Panc1 (cell line): ENCODE results near the gene HDAC7. TPM values are rescaled to one million over a fixed set of nuclear protein-coding genes. Genes with fewer than 3 reads are reported as not detected.

Source experiments
- ATAC-seq: fragments of 200-7000 bp; cut with Tn5 transposase; 2 replicates; pipeline ENCODE4 v1.9.1; 2020; ENCODE audit warnings: mild to moderate bottlenecking, moderate library complexity
- BruUV-seq: library from RNA; stranded (reverse); fragments of 400-500 nt; replicated peaks from 2 replicates; lab custom pipeline; 2021; lab: Mats Ljungman, UMichigan
- CTCF ChIA-PET: fragments of 300-600 bp; sonication (Branson Sonifier 250); formaldehyde crosslinking; loops from one replicate; lab custom pipeline; 2022; ENCODE audit warnings: antibody characterized with exemption; lab: Charles Lee
- POLR2A ChIA-PET: fragments of 300-600 bp; sonication (Branson Sonifier 250); formaldehyde crosslinking; loops from one replicate; lab custom pipeline; 2022; ENCODE audit warnings: antibody characterized with exemption; lab: Charles Lee
- DNase-seq: peaks from one replicate; pipeline ENCODE4 v3.0.0-alpha.2; 2010; ENCODE audit warnings: low read depth, low spot score
- H3K27ac ChIP-seq: 2 replicates; pipeline ENCODE4 v1.5.1; 2011; ENCODE audit warnings: mild to moderate bottlenecking, low read length, inconsistent platforms
- H3K27me3 ChIP-seq: fragments of 200-500 bp; sonication (Bioruptor generic); 2 replicates; pipeline ENCODE4 v1.6.0; 2014; ENCODE audit warnings: low read length, inconsistent platforms; ENCODE audit not compliant: control insufficient read depth, insufficient read depth
- H3K36me3 ChIP-seq: fragments of 200-500 bp; sonication (Bioruptor generic); 2 replicates; pipeline ENCODE4 v1.5.1; 2014; ENCODE audit warnings: inconsistent platforms, mild to moderate bottlenecking, low read length, moderate library complexity; ENCODE audit not compliant: control insufficient read depth, insufficient read depth
- H3K4me1 ChIP-seq: 2 replicates; pipeline ENCODE4 v1.5.1; 2011; ENCODE audit warnings: inconsistent platforms, mild to moderate bottlenecking, low read length, moderate library complexity; ENCODE audit not compliant: control insufficient read depth, insufficient read depth
- H3K4me3 ChIP-seq, 2 experiments: 2 replicates each; pipeline ENCODE4 v1.5.1; 2011 to 2012; ENCODE audit warnings: low read depth in 2 of 2, low read length in 2 of 2, mild to moderate bottlenecking in 2 of 2, inconsistent platforms in 1 of 2, moderate library complexity in 1 of 2
- H3K9me3 ChIP-seq: fragments of 200-500 bp; sonication (Bioruptor generic); 2 replicates; pipeline ENCODE4 v1.5.1; 2014; ENCODE audit warnings: low read depth, mild to moderate bottlenecking, inconsistent platforms, low read length, moderate library complexity; ENCODE audit not compliant: control insufficient read depth, insufficient read depth
- CTCF ChIP-seq: fragments of 450-650 bp; IDR thresholded peaks from 2 replicates; pipeline ENCODE4 v1.5.1; 2017; ENCODE audit warnings: mild to moderate bottlenecking
- POLR2AphosphoS5 ChIP-seq: IDR thresholded peaks from 2 replicates; pipeline ENCODE4 v1.6.1; 2012; ENCODE audit warnings: mild to moderate bottlenecking, low read depth, low read length, moderate library complexity
- SIN3A ChIP-seq: IDR thresholded peaks from 2 replicates; pipeline ENCODE4 v1.6.1; 2012; ENCODE audit warnings: low read depth, mild to moderate bottlenecking, low read length, moderate library complexity, borderline replicate concordance; ENCODE audit not compliant: insufficient read depth
- TCF7L2 ChIP-seq: IDR thresholded peaks from 2 replicates; pipeline ENCODE4 v1.6.1; 2011; ENCODE audit warnings: mild to moderate bottlenecking, low read depth, low read length, inconsistent platforms
- in situ Hi-C: cut with HindIII; loops from 2 replicates; pipeline ENCODE4 v1.10.0; 2016; ENCODE audit warnings: low sequenced_read_pairs, low pct_unique_long_range_greater_than_20kb
- intact Hi-C: fragments of 100-400 bp; cut with micrococcal nuclease; formaldehyde crosslinking; loops from one replicate; pipeline ENCODE4 v1.10.0; 2022; ENCODE audit not compliant: unreplicated experiment
- total RNA-seq: library from RNA; stranded (reverse); gene quantifications from one replicate; pipeline ENCODE4 v1.2.1, GENCODE V29; 2021; ENCODE audit not compliant: unreplicated experiment
- TF ChIP-seq, protein P1 (sequence below), 2 experiments: IDR thresholded peaks; 2 replicates each; pipeline ENCODE4 v1.6.1; 2011 to 2012; ENCODE audit warnings: low read depth in 2 of 2, control low read depth in 1 of 2, low read length in 1 of 2, mild to moderate bottlenecking in 1 of 2, moderate library complexity in 1 of 2; ENCODE audit not compliant: insufficient read depth in 1 of 2

HDAC7 gene
- total RNA-seq, 1 experiment from 2014 or later, result 84.2 TPM

DNA sequence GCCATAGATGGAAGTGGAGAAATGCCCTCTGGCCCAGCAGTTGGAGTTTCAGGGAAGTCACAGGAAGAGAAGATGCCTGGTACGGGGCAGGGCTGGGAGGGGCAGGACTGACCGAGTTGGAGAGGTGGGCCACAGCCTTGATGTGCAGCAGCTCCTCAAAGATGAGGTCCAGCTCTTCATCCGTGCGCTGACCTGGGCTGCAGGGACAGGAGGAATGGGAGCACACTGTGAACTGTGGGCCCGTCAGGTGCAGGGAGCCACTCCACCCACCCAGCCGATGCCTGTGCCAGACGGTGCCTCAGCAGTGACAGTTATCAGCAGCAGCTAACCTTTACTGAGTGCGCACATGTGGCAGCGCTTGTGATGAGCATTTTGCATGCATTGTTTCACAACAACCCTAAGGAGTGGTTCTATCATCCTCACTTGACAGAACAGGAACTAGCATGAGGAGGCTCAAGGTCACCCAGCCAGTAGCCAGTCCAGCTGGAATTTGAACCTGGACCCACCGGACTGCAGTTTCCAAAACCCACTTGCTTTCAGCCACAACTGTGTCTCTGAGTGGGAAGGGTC is 69.4 kb downstream of the HDAC7 start:
- POLR2A ChIA-PET, result no interaction called here
- no peaks in the 10 kb centered on the region for H3K27me3 ChIP-seq
- no peak overlapping the region for H3K27ac ChIP-seq
- H3K36me3 ChIP-seq, result no peaks in the 10 kb centered on the region
- TF ChIP-seq, protein P1, sequence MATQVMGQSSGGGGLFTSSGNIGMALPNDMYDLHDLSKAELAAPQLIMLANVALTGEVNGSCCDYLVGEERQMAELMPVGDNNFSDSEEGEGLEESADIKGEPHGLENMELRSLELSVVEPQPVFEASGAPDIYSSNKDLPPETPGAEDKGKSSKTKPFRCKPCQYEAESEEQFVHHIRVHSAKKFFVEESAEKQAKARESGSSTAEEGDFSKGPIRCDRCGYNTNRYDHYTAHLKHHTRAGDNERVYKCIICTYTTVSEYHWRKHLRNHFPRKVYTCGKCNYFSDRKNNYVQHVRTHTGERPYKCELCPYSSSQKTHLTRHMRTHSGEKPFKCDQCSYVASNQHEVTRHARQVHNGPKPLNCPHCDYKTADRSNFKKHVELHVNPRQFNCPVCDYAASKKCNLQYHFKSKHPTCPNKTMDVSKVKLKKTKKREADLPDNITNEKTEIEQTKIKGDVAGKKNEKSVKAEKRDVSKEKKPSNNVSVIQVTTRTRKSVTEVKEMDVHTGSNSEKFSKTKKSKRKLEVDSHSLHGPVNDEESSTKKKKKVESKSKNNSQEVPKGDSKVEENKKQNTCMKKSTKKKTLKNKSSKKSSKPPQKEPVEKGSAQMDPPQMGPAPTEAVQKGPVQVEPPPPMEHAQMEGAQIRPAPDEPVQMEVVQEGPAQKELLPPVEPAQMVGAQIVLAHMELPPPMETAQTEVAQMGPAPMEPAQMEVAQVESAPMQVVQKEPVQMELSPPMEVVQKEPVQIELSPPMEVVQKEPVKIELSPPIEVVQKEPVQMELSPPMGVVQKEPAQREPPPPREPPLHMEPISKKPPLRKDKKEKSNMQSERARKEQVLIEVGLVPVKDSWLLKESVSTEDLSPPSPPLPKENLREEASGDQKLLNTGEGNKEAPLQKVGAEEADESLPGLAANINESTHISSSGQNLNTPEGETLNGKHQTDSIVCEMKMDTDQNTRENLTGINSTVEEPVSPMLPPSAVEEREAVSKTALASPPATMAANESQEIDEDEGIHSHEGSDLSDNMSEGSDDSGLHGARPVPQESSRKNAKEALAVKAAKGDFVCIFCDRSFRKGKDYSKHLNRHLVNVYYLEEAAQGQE (IDR thresholded peaks at IDR 0.05; ENCODE audit: insufficient read depth in 1 of 2, low read depth in 2 of 2, low read length in 1 of 2), result no peak
- TF ChIP-seq TCF7L2 (no peak), POLR2AphosphoS5 (no peak), CTCF (no peak), SIN3A (no peak)
- H3K4me1 ChIP-seq, result peaks cover 13% of the 10 kb centered on the region
- no TSS peak for BruUV-seq
- CTCF ChIA-PET, result no interaction called here
- intact Hi-C loops, result no loop called here
- H3K4me3 ChIP-seq, result no peak overlapping the region
- no peak for DNase-seq
- no peak for ATAC-seq
- no peaks in the 10 kb centered on the region for H3K9me3 ChIP-seq
- in situ Hi-C loops, result no loop called here

- Histone ChIP-seq H3K9me3 (no peaks in the 10 kb centered on the region), H3K27me3 (no peaks in the 10 kb centered on the region), H3K36me3 (no peaks in the 10 kb centered on the region), H3K4me1 (peaks cover 5% of the 10 kb centered on the region), H3K27ac (no peak overlapping the region), H3K4me3 (no peak overlapping the region)
- in situ Hi-C loops, result no loop called here
- DNase-seq (no peak), ATAC-seq (no peak)
- ChIA-PET POLR2A (no interaction called here), CTCF (no interaction called here)
- TF ChIP-seq POLR2AphosphoS5, result no peak
- no peak for TF ChIP-seq SIN3A
- no peak for TF ChIP-seq CTCF
- no peak for TF ChIP-seq TCF7L2
- TF ChIP-seq, protein P1 (IDR thresholded peaks at IDR 0.05; ENCODE audit: insufficient read depth in 1 of 2, low read depth in 2 of 2, low read length in 1 of 2), result no peak
- intact Hi-C loops, result no loop called here
- BruUV-seq, result no TSS peak
Observed at GRCh38 chr12:47748899-47749298, 70.8 kb downstream of the HDAC7 start.
